Stimulated activated CD4-positive, alpha-beta T cell treated with anti-CD3 and anti-CD28 coated beads, TNF-alpha, amount 100 ng/mL, for 1 hour (primary cell): Measurements from ENCODE around the gene TSPAN9.

Source experiments
- DNase-seq, 3 donors: peaks; one replicate each; pipeline ENCODE4 v3.0.0-alpha.2; 2020; ENCODE audit warnings: low read depth in 3 of 3, low spot score in 1 of 3

Gene TSPAN9

DNA sequence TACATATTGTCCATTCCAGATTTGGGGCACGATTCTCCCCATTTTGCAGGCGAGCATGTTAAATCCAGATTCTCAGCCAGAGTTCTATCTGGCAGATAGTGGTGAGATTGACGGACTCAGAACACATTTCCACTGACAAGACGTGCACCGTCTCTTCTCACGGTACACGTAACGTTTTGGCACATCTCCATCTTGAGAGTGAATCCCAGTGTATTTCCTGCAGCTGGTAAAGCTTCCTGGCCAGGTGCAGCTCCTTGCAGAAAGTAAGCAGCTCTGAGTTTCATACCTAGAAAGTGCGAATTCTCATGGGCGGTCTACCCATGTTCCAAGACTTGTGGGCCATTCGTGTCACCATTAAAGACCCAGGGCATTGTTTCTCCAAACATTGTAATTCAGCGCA, 102.6 kb downstream of the TSPAN9 start:
- DNase-seq, result no peak

- DNase-seq, result no peak
Observed at GRCh38 chr12:3182426-3182825, 105.2 kb downstream of the TSPAN9 start.

DNA sequence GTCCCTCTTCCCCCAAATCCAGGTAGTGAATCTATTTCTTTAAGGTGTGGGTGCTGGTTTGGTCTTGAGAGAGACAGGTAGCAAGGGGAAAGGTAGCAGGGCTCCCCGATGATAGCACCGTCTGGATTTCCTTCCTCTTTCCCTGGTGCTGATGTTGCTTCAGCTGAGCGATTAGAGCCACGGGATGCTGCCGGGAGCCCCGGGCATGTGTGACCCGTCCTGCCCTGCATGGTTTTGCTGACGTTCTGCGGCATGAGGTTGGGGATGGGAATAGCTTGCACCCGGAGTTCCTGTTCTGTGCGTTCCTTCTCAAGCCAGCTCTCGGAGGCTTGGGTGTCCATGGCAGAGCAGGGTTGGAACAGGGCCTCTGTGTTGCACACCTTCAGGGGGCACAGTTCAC, 107.3 kb downstream of the TSPAN9 start:
- no peak for DNase-seq

DNA sequence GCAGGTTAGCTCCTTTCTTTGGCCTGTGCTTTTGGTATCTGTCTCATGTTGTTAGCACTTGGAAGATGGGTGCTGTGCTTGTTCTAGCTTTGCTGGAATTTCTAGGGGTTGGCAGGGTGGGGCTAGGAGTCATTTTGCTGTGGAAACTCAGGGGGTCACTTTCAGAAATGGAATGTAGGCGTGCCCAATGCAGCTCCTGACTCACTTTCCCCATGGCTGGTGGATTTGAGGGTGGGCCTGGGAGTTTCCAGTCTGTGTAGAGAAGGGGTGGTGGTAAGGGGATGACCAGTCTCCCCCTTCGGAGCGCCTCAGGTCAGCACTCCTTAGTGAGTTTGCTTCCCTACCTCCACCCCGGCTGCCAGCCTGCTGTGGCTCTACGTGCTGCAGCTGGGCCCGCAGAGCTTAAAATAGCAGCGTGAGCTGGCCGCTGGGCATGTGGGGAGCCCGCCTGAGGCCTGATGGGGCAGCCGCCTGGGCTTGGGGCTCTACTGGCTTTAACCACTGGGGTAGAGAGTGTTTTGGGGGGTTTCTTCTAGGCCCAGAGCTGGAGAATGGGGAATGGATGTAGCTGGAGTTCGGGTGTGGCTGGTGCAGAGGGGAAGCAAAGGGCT, 108.2 kb downstream of the TSPAN9 start:
- no peak for DNase-seq

DNA sequence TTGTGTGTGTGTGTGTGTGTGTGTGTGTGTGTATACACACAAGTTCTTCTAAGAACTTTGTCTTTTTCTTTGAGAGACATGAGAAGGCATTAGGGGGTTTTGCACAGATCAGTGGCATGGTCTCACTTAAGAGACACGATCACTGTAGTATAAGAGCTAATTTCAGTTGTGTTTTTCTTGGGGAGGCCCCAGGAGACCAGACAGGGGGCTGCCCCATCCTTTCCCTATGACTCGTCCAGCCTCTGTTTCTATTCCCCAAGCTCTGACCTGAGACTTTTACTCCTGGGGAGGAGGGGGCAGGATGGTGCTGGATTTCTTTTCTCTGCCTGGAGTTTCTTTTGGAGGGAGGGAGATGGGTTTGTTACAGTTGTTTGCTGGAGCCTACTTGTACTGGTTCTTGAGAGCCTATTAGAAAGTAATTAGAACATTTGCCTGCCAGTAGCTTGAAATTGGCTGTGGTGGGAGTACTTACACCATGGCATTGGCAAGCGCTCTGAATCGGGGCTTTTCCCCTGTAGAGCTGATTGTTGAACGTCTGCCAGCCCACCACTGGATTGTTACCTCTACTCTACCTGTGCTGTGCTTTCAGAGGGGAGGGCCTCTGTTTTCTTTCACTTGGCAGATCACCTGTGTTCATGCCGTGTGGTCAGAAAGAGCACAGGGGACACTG, 109.5 kb downstream of the TSPAN9 start:
- no peak for DNase-seq

DNA sequence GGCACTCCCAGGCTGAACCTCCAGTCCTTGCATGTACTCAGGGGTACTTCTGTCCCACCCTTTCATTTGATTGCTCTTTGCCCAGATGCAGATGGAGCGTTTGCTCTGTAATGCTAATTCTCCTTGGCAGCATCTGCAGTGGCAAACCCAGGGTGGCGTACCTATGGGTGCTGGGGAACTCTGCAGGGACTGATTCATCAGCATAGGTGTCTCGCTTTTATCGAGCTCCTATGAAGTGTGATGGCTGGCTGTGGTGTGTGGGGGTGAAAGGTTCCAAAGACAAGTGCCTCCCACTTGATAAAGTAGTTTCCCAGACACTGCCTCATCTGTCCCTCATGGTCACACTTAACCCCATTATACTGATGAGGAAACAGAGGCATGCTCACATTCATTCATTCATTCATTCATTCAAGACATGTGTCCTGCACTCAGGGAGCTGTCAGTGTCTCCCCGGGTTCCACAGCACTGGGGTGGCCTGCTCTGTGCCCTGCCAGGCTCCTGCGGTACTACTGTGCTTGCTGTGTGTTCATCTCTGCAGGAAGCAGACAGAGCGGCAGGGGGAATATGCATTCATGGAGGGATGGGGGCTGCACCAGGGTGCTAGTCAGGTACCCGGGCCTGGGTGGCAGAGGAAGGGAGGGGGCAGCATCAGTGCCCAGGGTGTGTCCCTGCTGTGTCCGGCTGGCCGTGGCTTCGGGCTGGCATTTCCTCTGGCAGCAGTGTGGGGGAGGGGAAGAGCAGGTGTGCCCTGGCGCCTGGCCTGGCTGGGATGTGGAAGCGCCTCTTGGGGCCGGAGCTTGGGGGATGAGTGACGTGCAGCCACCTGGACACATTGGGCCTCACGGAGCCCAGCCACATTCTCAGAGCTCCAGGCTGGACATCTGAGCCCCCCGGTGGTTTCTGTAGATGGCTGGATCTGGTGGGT, 110.9 kb downstream of the TSPAN9 start:
- no peak for DNase-seq

DNA sequence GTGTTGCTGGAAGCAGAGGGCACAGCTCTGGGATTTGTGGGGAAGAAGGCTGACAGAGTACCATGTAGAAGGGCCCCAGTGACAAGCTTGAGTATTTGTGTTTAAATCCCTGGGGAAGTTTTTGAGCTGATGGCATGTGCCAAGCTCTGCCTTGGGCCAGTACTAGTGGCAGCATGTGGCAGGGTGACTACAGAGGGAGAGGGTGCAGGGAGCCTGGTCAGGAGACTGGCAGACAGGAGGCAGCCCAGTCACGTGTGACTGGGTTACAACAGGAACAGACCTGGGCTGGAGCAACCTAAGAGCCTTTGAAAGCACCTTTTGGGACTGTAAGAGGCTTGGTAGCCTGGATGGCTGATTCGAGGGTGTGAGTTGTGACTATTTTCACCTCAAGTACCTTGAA, 112.1 kb downstream of the TSPAN9 start:
- no peak for DNase-seq

DNA sequence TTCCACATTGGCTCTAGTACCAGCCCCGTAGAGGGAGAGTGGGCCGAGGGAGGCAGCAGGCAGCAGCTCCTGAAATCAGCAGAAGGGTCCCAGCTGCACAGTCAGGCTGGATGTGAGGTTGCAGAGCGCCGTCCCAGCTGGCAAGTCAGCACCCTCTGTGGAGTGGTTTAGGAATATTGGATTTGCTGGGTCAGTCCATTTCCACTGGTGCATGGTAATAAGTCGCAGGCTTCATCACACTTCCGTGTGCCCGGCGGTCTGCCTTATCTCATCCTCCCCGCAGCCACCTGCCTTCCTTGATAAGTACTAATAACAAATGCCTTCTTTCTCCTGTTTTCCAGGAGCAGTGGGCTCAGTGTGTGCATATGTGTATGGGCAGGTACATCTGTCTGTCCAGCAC, 112.9 kb downstream of the TSPAN9 start:
- no peak for DNase-seq

- no peak for DNase-seq
Observed at GRCh38 chr12:3191450-3191849, 114.3 kb downstream of the TSPAN9 start.

DNA sequence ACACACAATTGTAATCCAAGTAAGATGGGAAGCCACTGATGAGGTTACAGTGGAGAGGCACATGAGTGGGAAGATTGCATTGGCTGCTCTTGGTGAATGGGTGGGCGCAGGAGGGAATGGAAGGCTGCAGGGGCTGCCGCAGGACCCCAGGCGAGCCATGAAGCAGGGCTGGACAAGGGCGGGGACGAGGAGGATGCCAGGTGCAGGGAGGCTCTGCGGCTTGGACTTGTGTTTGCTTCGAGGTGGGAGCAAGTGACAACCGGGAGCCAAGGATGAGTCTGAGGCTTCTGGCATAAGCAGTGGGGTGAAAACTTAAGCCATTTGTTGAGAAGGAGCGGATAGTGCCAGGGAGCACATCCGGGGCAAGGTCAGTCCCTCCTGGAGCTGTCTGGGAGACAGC, 115.0 kb downstream of the TSPAN9 start:
- DNase-seq, result no peak

DNA sequence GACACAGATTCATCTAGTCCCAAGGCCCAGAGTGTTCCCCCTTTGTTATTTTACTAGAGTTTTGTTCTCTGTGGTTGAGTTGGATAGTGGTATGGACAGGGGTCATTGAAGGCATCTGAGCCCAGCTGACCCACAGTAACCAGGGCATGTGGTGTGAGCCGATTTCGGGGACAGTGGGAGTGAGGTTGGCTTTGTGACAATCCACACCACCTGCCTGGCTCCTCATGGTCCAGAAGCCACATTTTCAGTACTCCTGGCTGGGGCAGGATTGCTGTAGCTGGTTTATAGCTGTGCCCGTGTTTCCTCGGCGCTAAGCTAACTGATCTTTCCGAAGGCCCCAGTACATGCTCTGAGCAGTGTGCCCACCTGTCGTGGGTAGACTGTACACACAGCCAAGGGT, 116.0 kb downstream of the TSPAN9 start:
- no peak for DNase-seq

DNA sequence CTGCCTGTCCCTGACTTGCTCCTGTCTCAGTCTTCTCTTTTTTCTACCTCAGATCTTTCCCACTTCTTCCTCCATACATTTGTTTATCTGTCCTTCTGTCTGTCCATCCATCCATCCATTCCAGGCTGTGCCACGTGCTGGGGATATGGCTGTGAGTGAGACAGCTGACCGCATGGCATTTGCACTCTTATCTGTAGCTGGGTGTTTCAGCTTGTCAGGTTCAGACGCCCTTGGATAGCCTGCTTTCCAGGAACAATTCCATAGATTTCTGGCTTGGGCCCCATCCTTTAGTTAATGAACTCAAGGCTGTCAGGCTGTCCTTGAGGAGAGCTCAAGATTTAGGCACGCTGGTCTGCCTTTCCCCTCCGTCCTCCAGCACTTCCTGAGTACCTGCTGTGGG, 116.6 kb downstream of the TSPAN9 start:
- DNase-seq, result no peak

GRCh38 chr12:3195337-3195736, 118.2 kb downstream of the TSPAN9 start:
- no peak for DNase-seq

DNA sequence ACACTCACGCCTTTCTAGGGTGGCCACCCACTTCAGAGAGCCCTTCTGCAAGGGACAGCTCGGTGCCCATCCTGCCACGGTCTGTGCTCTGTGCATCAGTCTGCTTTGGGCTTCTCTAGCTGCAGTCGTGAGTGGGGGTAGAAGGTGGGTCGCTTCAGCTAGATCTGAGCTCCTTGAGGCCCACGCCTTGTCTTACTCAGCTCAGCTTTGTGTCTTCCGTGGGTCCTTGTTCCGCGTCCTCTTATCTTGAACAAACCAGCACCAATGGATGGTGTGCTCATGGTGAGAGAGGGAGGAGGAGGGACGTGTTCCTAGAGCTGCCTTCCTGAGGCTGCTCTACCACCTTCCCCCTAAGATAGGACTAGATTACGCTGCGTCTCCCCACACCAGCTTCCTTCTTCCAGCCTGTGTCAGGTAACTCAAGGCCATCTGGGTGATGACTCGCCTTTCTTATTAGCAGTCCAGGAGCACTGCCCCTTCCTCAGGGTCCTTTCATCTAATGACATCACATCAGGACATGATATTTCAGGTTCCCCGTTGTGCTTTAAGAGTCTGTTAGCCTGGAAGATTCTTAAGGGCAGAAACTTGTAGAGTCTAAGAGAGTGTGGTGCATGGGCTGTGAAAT, 118.8 kb downstream of the TSPAN9 start:
- DNase-seq, result no peak

- no peak for DNase-seq
Observed at GRCh38 chr12:3196488-3196887, 119.3 kb downstream of the TSPAN9 start.

GRCh38 chr12:3197131-3197818, 120.1 kb downstream of the TSPAN9 start:
- no peak for DNase-seq

- DNase-seq, result no peak
Observed at GRCh38 chr12:3199551-3200031, 122.4 kb downstream of the TSPAN9 start.

DNA sequence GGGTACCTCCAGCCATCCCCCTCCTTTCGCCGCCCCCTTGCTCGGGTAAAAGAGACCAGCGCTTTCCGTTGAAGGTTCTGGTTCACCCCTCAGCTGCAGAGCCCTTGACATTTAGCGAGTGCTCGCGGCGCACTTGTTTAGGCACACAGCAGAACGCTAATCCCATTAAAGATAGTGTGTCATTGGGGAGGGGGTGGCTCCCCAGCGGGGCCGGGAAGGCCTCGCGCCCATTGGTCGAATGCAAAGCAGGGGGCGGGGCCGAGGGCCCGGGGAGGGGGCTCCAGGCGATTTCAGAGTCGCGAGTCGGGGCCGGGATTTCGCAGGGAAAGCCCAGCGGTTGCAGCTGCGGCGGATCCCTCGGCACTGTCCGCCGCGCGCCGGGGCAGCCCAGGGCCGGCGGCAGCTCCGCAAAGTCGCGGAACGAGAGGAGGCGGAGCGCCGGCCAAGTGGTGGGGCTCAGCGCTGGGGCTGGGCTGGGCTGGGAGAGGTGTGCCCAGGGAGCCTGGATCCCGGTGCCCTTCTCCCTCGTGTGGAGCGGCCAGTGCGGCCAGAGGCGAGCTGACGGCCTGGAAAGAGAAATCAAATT, 122.9 kb downstream of the TSPAN9 start:
- no peak for DNase-seq

DNA sequence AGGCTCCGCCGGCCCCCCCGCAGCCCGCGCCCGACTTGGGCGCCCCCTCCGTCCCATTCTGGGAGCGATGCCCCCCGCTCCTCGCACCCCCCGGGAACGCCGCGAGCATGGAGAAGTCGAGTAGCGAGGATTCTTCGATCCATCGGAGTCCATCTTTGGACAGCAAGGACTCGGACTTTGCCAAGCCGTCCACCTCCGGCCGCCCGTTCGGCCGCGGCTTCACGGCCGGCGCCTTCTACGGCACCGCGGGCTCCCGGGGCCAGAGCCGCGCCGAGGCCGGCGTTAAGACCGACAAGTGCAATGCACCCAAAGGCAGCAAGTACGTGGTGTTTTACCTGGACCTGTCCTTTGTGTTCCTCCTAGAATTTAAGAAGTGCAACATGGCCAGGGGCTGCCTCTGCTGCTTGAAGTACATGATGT, 123.6 kb downstream of the TSPAN9 start:
- no peak for DNase-seq

DNA sequence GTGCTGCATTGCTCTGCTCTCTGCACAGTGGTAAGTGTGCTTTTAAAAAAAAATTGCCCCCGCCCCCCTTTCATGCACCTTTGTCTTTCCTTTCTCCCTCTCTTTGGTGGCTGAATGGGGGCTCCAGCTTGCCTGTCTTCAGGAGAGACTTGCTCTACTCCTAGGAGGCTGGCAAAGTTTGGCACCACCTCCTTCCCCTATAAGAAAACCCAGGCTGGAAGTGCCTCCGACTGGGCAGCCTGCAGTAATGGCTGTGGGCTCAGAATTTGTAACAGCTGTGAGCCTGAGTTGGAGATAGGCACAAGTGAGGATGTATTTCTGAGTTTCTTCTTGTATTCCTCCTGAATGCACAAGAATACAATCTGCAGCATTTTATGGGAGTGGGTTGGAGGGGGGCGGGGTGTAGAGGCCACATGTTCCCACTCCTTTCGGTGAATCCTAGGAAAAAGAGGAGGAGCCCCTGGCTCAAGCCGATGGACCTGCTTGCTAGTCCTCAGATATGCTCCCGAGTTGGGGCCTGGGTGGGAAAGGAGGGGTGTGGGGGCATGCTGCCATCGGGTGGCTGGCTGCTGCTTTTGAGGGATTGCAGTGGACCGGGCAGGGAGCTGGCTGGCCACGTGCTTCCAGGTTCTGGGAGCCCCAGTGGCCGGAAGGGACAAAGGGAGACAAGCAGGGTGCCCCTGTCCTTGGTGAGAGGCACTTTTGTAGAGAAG, 124.3 kb downstream of the TSPAN9 start:
- no peak for DNase-seq
